Stimulated activated CD8-positive, alpha-beta memory T cell treated with anti-CD3 and anti-CD28 coated beads, Interleukin-4, amount 100 ng/mL, for 24 hours (primary cell): Measurements from ENCODE around the gene CAMTA1.

Experiments used
- DNase-seq: peaks from one replicate; pipeline ENCODE4 v3.0.0-alpha.2; 2020; ENCODE audit warnings: low read depth

CAMTA1 gene

GRCh38 chr1:6958407-6959030, 173.3 kb downstream of the CAMTA1 start:
- no peak for DNase-seq

GRCh38 chr1:6959491-6959890, 174.2 kb downstream of the CAMTA1 start:
- DNase-seq: no peak

GRCh38 chr1:6960291-6960811, 175.1 kb downstream of the CAMTA1 start:
- DNase-seq: no peak

GRCh38 chr1:6960860-6961259, 175.6 kb downstream of the CAMTA1 start:
- no peak for DNase-seq

- DNase-seq: no peak
These were observed 176.0 kb downstream of the CAMTA1 start for GRCh38 chr1:6961289-6961688.

GRCh38 chr1:6961905-6962477, 176.7 kb downstream of the CAMTA1 start:
- DNase-seq: no peak

GRCh38 chr1:6962478-6962995, 177.3 kb downstream of the CAMTA1 start:
- peak; percentile 24 for DNase-seq

GRCh38 chr1:6962996-6963911, 178.0 kb downstream of the CAMTA1 start:
- peak; percentile 33 for DNase-seq

- no peak for DNase-seq
These were observed 178.7 kb downstream of the CAMTA1 start for GRCh38 chr1:6963912-6964307.

- DNase-seq: no peak
These were observed 180.1 kb downstream of the CAMTA1 start for GRCh38 chr1:6965083-6965934.

- no peak for DNase-seq
These were observed 180.6 kb downstream of the CAMTA1 start for GRCh38 chr1:6965935-6966241.

- no peak for DNase-seq
These were observed 181.1 kb downstream of the CAMTA1 start for GRCh38 chr1:6966326-6966725.

- DNase-seq: no peak
These were observed 182.3 kb downstream of the CAMTA1 start for GRCh38 chr1:6967431-6968111.

GRCh38 chr1:6969106-6969505, 183.9 kb downstream of the CAMTA1 start:
- peak; percentile 3 for DNase-seq

GRCh38 chr1:6969762-6970161, 184.5 kb downstream of the CAMTA1 start:
- no peak for DNase-seq

- no peak for DNase-seq
These were observed 185.0 kb downstream of the CAMTA1 start for GRCh38 chr1:6970221-6970620.

GRCh38 chr1:6971048-6971447, 185.8 kb downstream of the CAMTA1 start:
- DNase-seq: no peak

- DNase-seq: no peak
These were observed 186.4 kb downstream of the CAMTA1 start for GRCh38 chr1:6971699-6972098.

GRCh38 chr1:6972399-6972798, 187.1 kb downstream of the CAMTA1 start:
- DNase-seq: no peak

- DNase-seq: no peak
These were observed 190.2 kb downstream of the CAMTA1 start for GRCh38 chr1:6975331-6976043.

- DNase-seq: no peak
These were observed 190.8 kb downstream of the CAMTA1 start for GRCh38 chr1:6976044-6976375.
